Stimulated activated CD4-positive, alpha-beta T cell treated with anti-CD3 and anti-CD28 coated beads, Interleukin-4, amount 100 ng/mL, for 4 hours (primary cell): Measurements from ENCODE around the gene TBC1D20.

Experiments
- DNase-seq, 2 experiments: peaks; one replicate each; pipeline ENCODE4 v3.0.0-alpha.2; 2020

TBC1D20 gene

DNA sequence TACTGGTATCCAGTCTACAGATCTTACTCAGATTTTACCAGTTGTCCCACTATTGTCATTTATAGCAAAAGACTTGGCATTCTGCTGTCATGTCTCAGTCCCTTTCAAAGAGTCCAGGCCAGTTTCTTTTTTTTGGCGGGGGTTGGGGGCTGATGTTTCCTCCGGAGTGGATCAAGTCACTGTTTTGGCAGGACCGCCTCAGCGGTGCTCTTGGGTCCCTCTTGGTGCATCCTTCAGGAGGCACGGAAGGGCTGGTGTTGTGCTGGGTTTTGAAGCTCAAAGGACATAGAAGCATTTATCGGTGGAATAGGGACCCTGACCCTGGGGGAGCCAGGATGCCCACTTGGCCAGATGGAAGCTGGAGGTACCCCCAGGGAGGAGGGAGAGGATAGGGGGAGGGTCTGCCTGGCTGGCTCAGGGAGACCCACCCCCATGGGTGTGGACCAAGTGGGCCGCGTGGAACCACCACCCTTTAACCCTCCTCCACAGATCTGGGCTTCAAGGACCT is 43.4 kb downstream of the TBC1D20 start:
- no peak for DNase-seq

DNA sequence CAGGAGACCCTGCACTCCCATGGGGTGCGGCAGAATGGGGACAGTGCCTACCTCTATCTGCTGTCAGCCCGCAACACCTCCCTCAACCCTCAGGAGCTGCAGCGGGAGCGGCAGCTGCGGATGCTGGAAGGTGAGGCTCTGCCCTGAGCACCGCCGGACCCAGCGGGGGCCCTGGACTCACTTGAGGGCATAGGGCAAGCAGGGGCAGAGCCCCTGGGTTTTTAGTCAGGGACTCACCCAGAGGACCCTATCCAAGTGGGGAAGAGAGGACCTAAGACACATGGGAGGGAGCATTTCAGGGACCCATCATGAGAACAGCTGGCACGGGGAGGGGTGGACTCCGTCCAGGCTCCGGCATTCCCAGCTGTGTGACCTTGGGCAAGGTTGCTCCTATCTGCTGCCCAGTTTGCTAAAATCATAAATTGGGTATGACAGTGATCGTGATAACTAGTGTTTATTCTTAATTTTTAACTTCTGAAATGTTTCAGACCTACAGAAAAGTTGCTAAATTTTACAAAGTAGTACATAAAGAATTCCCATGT is 44.5 kb downstream of the TBC1D20 start:
- no peak for DNase-seq

DNA sequence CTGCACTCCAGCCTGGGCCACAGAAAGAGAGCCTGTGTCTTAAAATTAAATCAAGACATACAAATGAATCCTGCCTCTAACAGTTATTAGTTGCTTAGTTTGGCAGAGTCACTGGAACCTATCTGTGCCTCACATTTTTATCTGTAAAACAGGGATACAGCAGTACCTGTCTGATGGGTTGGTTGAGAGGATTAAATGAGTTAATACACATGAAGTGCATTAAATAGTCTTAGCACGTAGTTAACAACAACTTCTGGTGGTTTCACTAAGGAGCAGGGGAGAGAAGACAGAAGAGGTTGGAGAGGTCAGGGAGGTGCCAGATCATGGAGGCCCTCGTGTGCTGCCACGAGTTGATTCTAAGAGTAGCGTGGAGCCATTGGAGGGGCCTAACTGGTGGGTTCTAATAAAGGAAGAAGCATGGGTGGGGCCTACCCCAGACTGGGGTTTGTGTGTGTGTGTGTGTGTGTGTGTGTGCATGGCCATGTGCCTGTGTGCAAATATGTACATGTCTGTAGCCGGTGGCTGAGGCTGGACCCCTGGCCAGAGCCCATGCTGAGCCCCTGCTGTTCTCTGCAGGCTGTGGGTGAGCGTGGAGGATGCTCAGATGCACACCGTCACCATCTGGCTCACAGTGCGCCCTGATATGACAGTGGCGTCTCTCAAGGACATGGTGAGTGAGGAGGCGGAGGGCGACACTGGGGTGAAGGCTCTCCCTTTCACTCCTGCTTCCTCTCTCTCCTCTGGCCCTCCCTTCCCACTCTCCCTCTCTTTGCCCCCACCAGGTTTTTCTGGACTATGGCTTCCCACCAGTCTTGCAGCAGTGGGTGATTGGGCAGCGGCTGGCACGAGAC is 45.2 kb downstream of the TBC1D20 start:
- no peak for DNase-seq

DNA sequence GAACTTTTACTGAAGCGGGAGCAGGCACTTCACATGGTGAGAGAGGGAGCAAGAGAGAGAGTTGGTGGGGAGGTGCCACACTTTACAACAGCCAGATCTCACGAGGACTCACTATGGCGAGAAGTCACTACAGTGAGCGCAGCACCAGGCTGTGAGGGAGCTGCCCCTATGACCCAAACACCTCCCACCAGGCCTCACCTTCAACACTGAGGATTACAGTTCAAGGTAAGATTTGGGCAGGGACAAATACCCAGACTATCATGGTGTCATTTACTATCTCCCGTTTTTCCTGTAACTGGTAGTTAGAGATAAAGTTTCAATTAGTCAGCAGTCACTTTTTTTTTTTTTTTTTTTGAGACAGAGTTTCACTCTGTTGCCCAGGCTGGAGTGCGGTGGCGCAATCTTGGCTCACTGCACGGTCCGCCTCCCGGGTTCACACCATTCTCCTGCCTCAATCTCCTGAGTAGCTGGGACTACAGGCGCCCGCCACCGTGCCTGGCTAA is 46.5 kb downstream of the TBC1D20 start:
- DNase-seq = no peak

DNA sequence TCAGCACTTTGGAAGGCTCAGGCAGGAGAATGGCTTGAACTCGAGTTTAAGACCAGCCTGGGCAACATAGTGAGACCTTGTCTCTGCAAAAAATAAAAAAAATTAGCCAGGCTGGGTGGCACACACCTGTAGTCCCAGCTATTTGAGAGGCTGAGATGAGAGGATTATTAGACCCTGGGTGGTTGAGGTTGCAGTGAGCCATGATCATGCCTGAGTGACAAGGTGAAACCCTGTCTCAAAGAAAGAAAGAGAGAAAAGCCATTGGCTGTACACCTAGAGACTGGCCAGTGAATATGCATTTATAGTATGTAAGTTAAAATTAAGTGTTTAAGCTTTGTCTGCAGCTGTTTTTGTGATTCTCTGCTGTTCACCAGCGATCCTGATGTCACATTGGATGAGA is 48.2 kb downstream of the TBC1D20 start:
- no peak for DNase-seq

DNA sequence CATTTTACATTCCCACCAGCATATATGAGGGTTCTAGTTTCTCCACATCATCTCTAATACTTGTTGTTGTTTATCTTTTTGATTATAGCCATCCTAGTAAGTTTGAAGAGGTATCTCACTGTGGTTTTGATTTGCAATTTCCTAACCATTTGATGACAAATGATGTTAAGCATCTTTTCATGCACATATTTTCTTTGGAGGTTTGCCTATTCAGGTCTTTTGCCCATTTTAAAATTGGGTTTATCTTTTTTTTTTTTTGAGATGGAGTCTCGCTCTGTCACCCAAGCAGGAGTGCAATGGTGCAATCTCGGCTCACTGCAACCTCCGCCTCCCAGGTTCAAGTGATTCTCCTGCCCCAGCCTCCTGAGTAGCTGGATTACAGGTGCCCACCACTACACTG is 50.3 kb downstream of the TBC1D20 start:
- no peak for DNase-seq

DNA sequence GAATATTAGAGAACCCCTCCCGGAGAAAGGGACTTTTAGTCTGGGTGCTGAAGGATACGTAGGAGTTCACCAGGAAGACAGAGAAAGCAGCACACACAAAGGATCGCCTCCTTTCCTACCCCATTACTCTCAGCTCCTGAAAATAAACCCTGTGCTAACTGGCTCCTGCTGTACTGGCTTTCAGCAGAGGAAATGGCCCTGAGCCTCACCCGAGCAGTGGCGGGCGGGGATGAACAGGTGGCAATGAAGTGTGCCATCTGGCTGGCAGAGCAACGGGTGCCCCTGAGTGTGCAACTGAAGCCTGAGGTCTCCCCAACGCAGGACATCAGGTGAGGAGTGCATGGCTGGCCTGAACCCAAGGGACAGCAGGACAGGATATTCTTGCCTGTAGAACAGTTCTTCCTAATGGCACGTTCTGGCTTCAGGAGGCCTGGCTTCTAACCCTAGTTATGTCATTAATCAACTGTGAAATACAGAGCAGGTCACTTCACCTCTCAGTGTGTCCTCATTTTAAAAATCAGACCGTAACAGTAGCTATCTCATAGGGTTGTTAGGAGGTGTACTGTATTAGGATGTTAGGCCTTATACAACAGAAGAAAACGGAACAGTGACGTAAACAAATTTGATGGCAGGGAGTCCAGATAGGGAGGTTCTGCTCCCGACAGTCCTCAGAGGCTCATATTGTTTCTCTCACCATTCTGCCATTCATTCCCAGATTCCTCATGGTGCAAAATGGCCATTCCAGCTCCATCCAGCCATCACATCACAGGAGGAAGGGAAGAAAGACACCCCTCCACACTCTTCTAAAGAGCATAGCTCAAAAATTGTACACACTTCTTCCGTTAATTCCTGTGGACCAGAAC is 52.4 kb downstream of the TBC1D20 start:
- DNase-seq = no peak

DNA sequence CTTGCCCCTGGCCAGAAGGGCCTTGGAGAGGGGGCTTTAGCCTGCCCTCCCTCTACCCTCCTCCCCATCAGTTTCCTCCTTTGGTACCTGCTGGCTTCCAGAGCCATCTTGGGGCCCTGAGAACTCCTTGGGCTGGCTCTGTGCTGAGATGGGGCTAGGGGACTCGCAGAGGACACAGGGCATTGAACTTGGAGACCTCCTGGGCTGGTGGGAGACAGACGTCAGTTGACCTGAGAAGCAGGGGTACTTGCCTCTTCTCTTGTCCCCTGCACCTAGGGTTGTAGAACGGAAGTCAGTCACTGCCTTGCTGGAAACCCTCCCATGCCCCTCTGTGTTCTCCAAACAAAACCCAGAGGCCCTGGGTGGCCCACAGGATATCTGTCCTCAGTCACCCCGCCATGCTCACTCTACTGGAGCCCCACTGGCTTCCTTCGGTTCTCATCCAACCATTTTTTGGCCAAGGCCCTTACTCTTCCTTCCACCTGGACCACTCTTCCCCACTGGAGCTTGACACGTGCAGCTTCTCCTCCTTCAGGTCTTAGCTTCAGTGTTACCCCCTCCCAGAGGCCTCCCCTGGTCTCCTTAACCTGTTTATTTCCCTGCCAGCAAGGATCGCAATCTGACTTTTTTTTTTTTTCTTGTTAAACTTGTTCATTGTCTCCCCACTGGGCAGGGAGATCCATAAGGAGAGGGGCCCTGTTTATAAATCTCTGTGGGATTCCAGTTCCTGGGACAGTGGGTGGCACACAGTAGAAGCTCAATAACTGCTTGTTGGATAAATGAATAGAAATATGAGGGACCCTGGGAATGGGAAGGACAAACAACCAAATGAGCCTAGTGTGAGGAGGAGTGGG is 53.3 kb downstream of the TBC1D20 start:
- DNase-seq = peak; percentile 14 to 19

DNA sequence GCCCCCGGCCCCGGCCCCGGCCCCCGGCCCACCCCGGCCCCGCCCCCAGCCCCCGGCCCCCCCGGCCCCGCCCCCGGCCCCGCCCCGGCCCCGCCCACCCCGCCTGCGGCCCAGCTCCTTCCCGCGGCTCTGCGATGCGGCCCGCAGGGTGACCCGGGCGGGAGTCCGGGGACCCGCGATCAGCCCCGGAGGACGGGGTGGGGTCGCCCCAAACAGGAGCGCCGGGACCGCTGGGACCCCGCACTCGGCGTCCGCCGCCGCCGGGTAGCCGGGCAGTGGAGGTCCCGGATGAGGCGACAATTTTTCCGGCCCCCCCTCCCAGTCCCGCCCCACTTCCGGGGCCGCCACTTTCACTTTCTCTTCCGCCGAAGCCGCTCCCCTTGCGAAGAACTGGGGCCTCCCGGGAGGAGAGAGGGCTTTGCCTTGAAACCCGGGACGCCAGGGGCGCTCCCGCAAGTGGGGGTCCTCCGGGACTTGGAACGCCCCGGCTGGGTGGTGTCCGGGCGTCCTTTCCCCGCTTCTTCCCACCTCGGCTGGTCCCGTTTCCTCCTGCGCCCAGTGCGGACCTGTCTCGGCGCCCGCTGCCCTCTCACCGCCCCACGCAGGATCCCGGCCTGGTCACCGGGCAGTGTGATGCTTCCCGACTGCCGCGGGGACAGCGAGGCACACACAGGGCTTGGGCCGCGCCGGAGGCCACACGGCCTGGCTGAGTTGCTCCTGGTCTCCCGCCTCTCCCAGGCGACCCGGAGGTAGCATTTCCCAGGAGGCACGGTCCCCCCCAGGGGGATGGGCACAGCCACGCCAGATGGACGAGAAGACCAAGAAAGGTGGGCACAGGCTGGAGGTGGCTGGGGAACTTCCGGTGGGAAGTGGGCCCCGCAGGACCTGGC is 54.1 kb downstream of the TBC1D20 start, which contains the start of gene RBCK1:
RBCK1 (plus strand) TSS at position 347 of the 890 bp plus-strand sequence; CDS start at position 806, 459 bp downstream.
- peak; percentile 84 to 86 for DNase-seq

DNA sequence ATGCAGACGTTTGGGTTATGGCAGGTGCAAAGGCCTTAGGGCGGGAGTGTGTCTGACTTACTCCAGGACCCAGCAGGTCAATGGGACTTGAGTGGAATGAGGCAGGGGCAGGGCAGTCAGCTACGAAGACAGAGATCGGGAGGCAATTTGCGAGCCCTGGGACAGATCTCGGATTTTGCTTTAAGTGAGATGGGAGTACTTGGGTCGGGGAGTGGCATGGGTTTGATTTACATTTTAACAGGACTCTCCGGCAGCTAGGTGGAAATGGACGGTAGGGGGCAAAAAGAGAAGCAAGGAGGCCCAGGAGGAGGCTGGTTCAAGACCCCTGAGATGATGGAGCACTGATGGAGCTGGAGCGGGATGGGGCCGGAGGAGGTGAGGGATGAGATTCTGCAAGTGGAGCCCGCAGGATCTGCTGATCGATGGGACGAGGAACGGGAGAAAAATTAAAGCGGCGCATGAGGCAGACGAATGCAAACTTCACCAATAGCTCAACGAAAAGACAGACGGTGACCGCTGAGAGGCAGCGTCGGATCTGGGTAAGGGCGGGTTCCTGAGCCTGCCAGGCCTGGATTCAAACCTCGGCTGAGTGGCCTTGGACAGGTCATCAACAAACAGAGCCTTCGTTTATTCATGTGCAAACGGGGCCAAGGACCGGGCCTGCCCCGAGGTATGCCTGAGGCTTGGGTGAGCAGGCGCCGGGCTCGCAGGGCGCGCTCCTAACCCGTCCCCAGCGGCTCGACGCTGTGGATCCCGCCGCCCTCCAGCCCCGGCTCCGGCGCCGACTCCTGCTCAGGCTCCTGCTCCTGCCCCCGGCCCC is 55.0 kb downstream of the TBC1D20 start:
- peak; percentile 57 to 64 for DNase-seq

DNA sequence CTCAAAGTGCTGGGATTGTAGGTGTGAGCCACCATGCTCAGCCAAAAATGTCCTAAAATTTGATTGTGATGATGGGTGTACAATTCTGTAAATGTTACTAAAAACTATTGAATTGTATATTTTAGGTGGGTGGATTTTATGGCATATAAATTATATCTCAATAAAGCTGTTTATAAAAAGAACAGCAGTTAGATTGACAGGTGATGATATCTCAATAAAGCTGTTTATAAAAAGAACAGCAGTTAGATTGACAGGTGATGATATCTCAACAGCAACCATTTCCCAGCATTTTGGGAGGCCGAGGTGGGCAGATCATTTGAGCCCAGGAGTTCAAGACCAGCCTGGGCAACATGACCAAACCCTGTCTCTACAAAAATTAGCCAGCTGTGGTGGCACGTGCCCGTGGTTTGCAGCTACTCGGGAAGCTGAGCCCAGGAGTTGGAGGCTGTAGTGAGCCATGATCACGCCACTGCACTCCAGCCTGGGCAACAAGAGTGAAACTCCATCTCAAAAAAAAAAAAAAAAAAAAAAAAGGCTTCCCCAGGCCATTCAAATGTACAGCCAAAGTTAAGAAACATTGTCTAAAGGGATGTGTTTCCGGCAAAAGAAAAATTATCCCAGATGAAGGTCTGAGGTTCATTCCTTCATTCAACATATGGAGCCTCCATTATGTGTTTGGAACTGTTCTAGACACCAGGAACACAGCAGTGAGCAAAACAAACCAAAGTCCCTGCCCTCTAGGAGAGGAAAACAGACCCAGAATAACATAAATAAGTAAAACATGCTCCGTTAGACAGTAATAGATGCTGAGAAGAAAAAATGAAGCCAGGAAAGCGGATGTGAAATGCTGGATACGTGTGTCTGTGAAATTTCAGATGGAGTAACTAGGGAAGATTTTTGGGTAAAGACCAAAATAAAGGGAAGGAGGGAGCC is 55.9 kb downstream of the TBC1D20 start:
- no peak for DNase-seq

DNA sequence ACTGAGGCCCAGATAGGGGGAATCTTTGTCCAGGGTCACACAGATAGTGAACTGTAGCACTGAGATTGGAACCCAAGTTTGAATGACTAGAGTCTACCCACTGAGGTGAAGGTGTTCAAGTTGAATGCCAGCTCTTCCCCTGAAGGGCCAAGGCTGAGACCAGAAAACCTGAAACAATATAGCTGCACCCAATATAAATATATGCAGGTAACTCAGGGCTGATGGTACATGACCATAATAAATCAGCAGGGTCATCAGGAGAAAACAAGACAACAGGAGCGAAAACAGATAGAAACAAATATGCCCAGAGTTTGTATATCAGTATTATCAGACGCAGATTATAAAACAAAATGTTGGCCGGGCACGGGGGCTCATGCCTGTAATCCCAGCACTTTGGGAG is 58.2 kb downstream of the TBC1D20 start:
- DNase-seq = no peak

DNA sequence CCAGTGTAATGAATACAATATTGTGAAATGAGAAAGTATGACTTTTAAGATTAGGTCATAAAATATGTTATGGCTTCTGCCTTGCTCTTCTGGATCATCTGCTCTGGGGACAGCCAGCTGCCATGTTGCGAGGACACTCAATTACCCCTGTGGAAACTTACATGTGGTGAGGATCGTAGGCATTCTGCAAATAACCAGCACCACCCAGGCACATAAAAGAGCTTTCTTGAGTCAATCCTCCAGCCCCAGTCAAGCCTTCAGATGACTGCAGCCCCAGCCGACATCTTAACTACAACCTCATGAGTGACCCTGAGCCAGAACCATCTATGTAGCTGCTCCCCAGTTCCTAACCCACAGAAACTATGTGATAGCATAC is 58.8 kb downstream of the TBC1D20 start:
- DNase-seq = no peak

DNA sequence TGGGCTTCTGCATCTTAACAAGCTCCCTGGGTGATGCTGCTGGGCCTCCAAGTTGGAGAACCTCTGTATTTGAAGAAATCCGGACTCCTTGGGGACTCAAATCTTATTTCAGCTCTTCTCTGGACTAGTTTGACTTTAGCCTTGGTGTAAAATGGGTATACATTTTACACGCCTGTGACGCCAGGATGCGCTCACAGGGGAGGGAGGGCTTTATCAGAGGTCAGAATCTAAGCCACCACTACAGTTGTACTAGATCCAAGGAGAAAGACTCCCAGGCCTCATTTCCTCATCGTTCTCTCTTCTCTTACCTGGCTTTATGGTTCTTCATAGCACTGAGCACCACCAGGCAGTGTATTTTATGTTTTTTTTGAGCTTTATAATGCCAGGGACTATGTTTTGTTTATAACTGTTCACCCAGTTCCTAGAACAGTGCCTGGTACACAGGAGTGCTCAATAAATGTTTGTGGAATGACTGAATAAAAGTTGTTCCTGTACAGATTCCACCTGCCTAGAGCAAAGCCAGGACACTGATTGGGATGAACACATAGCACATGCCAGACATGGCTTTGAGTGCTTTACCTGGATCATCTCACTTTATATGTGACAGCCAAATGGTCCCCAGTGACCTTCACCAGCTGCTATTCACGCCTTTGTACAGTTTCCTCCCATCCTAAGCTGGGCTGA is 59.3 kb downstream of the TBC1D20 start:
- no peak for DNase-seq

DNA sequence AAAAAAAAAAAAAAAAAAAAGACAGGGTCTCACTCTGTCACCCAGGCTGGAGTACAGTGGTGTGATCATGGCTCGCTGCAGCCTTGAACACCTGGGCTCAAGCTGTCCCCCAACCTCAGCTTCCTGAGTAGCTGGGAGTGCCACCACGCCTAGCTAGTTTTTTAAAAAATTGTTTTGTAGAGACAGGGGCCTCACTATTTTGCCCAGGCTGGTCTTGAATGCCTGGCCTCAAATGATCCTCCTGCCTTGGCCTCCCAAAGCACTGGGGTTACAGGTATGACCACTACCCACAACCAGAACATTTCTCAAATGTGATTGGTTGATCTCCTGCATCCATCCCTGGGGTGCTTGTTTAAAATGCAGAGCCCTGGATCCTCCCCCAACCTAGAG is 59.8 kb downstream of the TBC1D20 start:
- DNase-seq = no peak

DNA sequence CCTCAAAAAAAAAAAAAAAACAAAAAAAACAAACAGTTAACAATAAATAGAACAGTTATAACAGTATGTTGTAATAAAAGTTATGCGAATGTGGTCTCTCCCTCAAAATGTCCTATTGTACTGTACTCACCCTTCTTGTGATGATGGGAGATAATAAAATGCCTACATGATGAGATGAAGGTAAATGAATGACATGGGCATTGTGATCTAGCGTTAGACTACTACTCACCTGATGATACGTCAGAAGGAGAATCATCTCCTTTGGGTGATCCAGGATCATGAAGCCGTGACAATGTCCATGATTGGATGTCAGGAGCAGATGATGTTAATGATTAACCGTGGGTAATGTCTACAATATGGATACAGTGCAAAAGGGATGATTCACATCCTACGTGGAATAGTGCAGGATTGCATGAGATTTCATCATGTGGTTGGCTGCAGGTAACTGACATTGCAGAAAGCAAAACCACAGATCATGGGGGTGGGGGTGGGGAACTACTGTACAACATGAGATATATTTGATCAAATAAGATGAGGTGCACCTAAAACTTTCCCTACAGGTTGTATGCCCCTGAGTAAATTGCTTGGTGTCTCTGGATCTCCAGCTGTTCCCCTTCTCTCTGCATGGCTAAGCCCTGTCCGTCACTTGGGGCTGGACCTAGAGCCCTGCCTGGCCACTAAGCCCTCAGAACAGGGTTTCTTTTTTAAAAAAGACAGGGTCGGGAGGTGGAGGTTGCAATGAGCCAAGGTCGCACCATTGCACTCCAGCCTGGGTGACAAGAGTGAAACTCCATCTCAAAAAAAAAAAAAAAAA is 60.4 kb downstream of the TBC1D20 start:
- no peak for DNase-seq

DNA sequence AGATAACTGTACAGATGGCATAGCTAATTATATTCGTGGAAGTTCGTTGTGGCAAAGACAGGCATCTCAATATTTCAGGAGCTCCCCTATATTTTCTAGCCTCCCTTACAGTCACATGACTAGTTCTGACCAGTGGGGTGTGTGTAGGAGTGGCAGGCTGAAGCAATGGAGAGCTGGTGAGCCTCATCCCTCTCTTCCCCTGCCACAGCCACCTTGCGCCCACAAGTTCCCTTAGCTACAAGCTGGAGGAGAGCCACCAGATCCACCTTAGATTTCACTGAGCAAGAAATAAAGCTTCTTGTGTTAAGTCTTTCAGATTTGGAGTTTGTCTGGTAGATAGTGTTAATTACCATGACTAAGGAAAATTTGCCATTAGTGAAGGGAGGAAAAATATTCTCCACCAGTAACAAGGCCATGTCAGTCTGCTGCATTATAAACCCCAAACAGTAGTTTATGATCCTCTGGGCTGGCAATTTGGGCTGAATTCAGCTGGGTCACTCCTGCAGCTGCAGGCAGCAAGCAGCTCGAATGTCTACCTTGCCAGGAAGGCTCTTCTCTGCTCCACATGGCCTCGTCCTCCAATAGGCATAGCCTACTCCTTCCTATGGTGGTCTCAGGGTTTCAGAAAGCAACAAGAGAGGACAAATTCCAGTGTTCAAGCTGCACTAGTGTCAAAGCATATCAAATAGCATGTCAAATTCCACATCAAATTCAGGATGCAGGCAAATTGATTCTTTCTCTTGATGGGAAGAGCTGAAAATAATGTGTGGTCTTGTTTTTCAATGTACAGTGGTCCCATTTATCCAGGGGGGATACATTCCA is 61.7 kb downstream of the TBC1D20 start:
- no peak for DNase-seq
